Loucy (cell line): ENCODE data around the gene PRM3.

ENCODE experiments used
- H2AFZ ChIP-seq: fragments of 200-600 bp; sonication (generic); 2 replicates; pipeline ENCODE4 v1.6.0; 2016; ENCODE audit warnings: antibody characterized with exemption, mild to moderate bottlenecking, low read length, moderate library complexity
- H3F3A ChIP-seq: fragments of 200-600 bp; 2 replicates; pipeline ENCODE4 v1.6.0; 2016; ENCODE audit warnings: antibody characterized with exemption, low read depth, mild to moderate bottlenecking
- H3K27me3 ChIP-seq: fragments of 200-600 bp; sonication (generic); 2 replicates; pipeline ENCODE4 v1.6.1; 2014; ENCODE audit warnings: low read length, mild to moderate bottlenecking; ENCODE audit not compliant: insufficient read depth, poor library complexity, severe bottlenecking
- H3K36me3 ChIP-seq: fragments of 200-600 bp; sonication (generic); 2 replicates; pipeline ENCODE4 v1.6.1; 2016; ENCODE audit warnings: low read length; ENCODE audit not compliant: insufficient read depth
- H3K4me1 ChIP-seq: fragments of 200-600 bp; sonication (generic); 2 replicates; pipeline ENCODE4 v1.5.1; 2014; ENCODE audit warnings: low read length, mild to moderate bottlenecking; ENCODE audit not compliant: insufficient read depth, poor library complexity, severe bottlenecking
- H3K4me2 ChIP-seq: fragments of 200-600 bp; sonication (generic); 2 replicates; pipeline ENCODE4 v1.6.0; 2014; ENCODE audit warnings: antibody characterized with exemption, low read length, low read depth, mild to moderate bottlenecking; ENCODE audit not compliant: poor library complexity, severe bottlenecking
- H3K4me3 ChIP-seq: fragments of 200-600 bp; sonication (generic); 2 replicates; pipeline ENCODE4 v1.5.1; 2014; ENCODE audit warnings: low read length, mild to moderate bottlenecking, mixed read lengths; ENCODE audit not compliant: poor library complexity, severe bottlenecking
- H3K79me2 ChIP-seq: fragments of 200-600 bp; sonication (generic); 2 replicates; pipeline ENCODE4 v1.6.1; 2014; ENCODE audit warnings: low read length; ENCODE audit not compliant: insufficient read depth
- H3K9ac ChIP-seq: fragments of 200-600 bp; sonication (generic); 2 replicates; pipeline ENCODE4 v1.6.0; 2014; ENCODE audit warnings: mild to moderate bottlenecking, low read depth, low read length, moderate library complexity; ENCODE audit not compliant: poor library complexity, severe bottlenecking
- H3K9me2 ChIP-seq: fragments of 200-600 bp; sonication (generic); replicated peaks from 2 replicates; pipeline ENCODE4 v1.6.1; 2016; ENCODE audit warnings: low read depth, low read length, mixed read lengths
- H3K9me3 ChIP-seq: fragments of 200-600 bp; sonication (generic); 2 replicates; pipeline ENCODE4 v1.6.1; 2014; ENCODE audit warnings: mild to moderate bottlenecking, antibody characterized with exemption, low read length, low read depth; ENCODE audit not compliant: insufficient read depth
- H4K20me1 ChIP-seq: fragments of 200-600 bp; sonication (generic); 2 replicates; pipeline ENCODE4 v1.6.0; 2014; ENCODE audit warnings: antibody characterized with exemption, low read length, mild to moderate bottlenecking; ENCODE audit not compliant: insufficient read depth, poor library complexity, severe bottlenecking
- CTCF ChIP-seq: fragments of 200-600 bp; sonication (generic); conservative IDR thresholded peaks from 2 replicates; pipeline ENCODE4 v1.5.1; 2014; ENCODE audit warnings: mild to moderate bottlenecking, antibody characterized with exemption, low read length
- EZH2phosphoT487 ChIP-seq: fragments of 200-600 bp; IDR thresholded peaks from 2 replicates; pipeline ENCODE4 v1.6.1; 2018; ENCODE audit warnings: antibody characterized with exemption, mild to moderate bottlenecking, moderate library complexity, borderline replicate concordance

PRM3 gene

DNA sequence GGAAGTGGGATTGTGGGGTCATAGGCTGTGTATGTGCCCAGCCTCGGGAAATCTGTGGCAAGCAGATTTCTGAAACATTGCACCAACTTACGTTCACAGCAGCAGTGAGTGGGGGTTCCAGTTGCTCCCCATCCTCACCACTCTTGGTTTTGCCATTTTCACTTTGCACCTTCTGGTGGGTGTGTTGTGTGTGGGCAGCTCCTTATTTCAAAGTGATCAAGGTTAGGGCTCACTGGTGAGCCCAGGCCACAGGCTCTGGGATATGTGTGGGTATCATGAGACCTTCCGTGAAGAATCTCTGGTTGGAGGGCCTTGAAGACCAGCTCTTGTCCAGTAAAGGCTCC, 37.2 kb upstream of the PRM3 start:
- Histone ChIP-seq H3K4me1 (peaks cover 35% of the 10 kb centered on the region), H3K36me3 (no peaks in the 10 kb centered on the region), H3F3A (no peaks in the 10 kb centered on the region), H3K9ac (no peak overlapping the region), H3K4me3 (peak overlapping the region; percentile 39), H2AFZ (0 out of 2 replicates have a peak overlapping the region, but pooled peaks have one; percentile 69), H3K9me2 (no peaks in the 10 kb centered on the region), H3K79me2 (no peaks in the 10 kb centered on the region), H3K9me3 (no peaks in the 10 kb centered on the region), H3K27me3 (no peaks in the 10 kb centered on the region), H3K4me2 (peak overlapping the region; percentile 51), H4K20me1 (no peaks in the 10 kb centered on the region)
- TF ChIP-seq EZH2phosphoT487 (no peak), CTCF (no peak)

- no peak overlapping the region for H3K4me3 ChIP-seq
- no peaks in the 10 kb centered on the region for H3K79me2 ChIP-seq
- no peaks in the 10 kb centered on the region for H4K20me1 ChIP-seq
- H3K36me3 ChIP-seq, result no peaks in the 10 kb centered on the region
- H3K9ac ChIP-seq, result no peak overlapping the region
- H3K9me2 ChIP-seq, result no peaks in the 10 kb centered on the region
- no peak overlapping the region; the same call in 1 of the 2 replicates for H2AFZ ChIP-seq
- TF ChIP-seq CTCF, result no peak
- H3K9me3 ChIP-seq, result no peaks in the 10 kb centered on the region
- H3K4me2 ChIP-seq, result peak overlapping the region; percentile 51
- no peaks in the 10 kb centered on the region for H3K27me3 ChIP-seq
- peaks cover 35% of the 10 kb centered on the region for H3K4me1 ChIP-seq
- H3F3A ChIP-seq, result no peaks in the 10 kb centered on the region
Measured at GRCh38 chr16:11309895-11310633, 36.6 kb upstream of the PRM3 start.

DNA sequence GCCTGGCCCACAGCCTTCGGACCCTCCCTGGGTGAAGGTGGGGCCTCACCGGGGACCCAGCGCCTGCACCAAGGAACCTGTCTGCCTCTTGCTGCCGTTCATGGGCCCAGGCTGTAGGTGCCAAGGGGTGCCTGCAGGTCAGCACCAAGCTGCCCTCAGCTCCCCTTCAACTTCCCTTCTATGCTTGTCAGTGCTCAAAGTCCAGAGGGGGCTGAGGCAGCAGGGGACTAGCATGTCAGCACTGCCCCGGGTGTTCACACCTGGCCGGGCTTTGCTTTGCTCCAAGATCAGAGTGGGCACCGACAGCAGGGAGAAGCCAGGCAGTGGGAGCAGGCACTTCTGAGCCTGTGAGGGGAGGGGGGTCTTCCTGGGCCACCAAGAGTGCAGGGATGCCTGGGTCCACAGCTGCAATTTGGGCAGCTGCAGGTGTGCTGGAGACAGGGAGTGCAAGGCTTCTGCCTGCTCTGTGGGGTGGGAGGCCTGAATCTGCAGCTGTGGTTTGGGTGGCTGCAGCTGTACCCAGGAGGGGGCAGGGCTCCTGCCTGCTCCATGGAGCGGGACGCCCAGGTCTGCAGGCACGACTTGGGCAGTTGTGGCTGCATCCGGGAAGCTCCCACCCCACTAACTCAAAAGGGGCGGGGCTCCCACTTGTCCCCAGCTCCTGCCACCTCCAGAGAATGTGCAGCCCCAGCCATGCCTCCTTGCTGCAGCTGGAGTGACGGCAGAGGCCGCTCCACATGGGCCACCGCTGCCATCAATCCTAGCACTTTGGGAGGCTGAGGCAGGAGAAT, 35.3 kb upstream of the PRM3 start:
- peaks cover 35% of the 10 kb centered on the region for H3K4me1 ChIP-seq
- no peaks in the 10 kb centered on the region for H3F3A ChIP-seq
- no peak overlapping the region for H3K4me3 ChIP-seq
- H3K27me3 ChIP-seq, result no peaks in the 10 kb centered on the region
- no peaks in the 10 kb centered on the region for H3K79me2 ChIP-seq
- no peak for TF ChIP-seq EZH2phosphoT487
- no peak for TF ChIP-seq CTCF
- H3K9me3 ChIP-seq, result no peaks in the 10 kb centered on the region
- no peak overlapping the region for H3K4me2 ChIP-seq
- H3K9me2 ChIP-seq, result no peaks in the 10 kb centered on the region
- H4K20me1 ChIP-seq, result no peaks in the 10 kb centered on the region
- H3K9ac ChIP-seq, result no peak overlapping the region
- H2AFZ ChIP-seq, result no peak overlapping the region
- no peaks in the 10 kb centered on the region for H3K36me3 ChIP-seq
